Fibroblast of gingiva (primary cell): ENCODE data around the gene TFAP2E.

Experiments
- DNase-seq: peaks from one replicate; pipeline ENCODE4 v3.0.0-alpha.2; 2011; ENCODE audit warnings: low read depth

TFAP2E gene

DNA sequence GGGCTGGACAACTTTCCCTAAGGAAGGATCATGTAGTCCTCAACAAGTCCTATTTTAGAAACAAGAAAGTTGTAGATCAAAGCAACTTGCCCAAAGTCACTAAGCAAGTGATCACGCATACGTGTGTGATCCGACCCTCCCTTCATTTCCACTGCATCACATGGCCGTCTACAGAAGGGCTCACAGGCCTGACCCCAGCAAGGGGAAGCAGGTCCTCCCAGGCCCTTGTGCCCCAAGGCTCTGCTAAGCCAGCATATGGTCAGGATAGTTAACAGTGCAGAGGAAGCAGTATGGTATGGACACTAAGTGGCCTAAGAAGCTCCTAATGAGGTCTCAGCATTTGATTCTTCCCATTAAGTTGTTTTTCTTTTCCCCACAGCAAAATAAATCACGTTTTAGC is 24.8 kb downstream of the TFAP2E start:
- DNase-seq = no peak

DNA sequence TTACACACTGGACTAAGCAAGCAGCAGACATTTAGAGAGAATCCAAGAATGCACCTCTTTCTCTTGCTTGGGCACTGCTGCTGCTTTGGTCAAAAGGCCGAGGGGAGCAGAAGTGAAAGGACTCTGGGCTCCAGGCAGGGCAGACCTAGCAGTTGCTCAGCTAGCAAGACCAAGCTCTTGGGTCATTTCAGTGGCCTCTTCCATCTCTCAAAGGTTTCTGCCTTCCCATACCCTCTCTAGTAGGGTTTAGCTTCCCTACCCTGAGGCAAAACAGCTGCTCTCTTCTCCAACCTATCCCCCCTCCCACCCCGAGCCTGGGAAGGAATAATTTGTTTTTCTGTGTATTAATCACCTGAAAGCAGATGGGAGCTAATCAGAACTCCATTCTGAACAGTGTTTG is 25.8 kb downstream of the TFAP2E start:
- no peak for DNase-seq

DNA sequence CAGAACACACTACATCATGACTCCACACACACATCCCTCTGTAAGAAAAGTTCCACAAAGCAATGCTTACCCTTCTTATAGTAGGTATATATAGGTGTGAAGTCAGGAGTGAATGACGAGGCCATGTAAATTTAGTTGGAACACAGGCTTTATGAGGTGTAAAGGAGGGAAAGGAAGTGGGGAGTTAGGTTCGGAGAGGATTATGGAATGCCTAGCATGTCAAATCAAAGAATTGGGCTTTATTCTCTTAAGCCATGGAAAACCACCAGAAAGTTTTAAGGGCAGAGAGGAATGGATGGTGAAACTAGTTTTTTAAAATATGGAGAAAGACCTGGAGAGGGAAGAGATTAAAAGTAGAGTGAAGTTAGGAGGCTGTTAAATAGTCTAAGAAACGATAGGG is 26.3 kb downstream of the TFAP2E start:
- no peak for DNase-seq

DNA sequence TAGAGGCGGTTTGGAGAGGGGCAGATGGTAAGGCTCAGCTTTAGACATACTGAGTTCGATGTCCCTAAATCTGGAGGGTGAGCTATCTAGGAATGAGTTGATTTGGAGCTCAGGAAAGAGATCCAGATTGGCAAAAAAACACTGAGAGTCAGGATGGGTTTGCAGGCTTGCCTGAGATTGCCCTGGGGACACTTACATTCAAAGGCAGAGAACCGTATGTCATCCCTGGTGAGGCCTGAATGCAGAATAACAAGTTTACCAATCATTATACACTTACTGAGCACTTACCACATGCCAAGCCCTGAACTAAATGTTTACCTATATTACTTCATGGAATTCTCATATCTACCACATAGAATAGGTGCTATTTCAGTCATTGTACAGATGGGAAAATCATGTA is 27.5 kb downstream of the TFAP2E start:
- no peak for DNase-seq

DNA sequence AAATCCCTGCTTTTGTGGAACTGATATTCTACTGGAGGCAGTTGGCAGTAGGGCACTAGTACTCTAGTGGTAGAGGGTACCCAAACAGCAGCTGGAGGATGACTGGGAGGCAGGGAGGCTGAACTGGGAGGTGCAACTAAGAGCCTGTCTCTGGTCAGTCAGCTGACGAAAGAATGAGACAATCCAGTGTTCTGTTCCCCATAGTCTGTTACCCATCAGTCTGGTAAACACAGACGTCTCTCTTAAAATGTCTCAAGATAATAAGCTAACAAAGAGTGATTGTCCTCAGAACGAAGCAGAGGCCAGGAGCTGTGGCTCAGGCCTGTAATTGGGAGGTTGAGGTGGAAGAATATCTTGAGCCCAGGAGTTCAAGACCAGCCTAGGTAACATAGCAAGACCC is 30.4 kb downstream of the TFAP2E start:
- no peak for DNase-seq

DNA sequence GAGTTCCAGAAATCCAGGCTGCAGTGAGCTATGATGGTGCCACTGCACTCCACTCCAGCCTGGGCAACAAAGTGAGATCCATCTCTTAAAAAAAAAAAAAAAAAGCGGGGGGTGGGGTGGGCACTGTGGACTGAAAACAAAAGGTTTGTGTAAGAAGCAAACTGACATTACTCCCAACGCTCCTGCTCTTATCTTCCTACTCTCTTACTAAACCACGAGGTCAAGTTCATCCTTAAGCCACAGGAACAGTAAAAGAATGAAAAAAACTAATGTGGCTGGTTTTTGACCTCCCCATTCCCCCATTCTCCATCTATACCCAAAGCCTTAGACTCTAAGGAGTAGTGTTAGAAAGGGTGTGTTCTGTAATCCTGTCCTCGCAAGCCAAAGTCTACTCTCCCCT is 30.8 kb downstream of the TFAP2E start:
- no peak for DNase-seq

DNA sequence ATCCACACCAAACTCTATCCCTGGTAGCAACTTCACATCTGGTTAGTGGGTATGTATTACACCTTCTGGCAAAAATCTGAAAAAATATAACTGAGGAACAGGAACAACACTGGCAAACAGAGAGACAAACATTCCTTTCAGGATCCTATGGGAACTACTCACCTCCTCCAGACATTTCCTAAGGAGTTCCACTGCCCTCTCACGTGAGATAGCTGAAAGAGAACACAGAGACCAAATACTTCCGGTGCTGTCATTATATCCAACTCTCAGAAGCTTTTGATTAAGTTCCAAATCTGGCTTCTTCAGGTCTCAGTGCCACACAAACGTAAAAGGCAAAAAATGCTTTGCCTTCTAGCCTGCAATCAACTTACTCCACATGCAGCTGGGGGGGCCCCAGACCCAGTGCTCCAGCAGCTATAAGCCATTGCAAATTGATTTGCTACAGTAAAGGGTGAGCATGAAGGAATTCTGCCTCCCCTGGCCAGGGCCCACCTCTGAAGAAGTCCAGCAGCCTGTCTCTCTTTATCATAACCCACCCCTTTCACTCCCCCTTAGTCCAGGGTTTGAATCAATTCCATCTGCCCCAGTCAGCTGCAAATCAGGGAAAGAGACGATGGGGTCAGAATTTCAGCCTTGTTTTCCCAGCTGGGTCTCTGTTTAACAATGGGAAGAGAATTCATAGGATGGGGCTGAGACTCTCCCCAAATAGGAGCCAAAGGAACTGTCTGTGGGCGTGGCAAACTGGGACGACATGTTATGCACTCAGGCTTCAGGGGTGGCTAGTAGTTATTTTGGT is 32.2 kb downstream of the TFAP2E start:
- no peak for DNase-seq

DNA sequence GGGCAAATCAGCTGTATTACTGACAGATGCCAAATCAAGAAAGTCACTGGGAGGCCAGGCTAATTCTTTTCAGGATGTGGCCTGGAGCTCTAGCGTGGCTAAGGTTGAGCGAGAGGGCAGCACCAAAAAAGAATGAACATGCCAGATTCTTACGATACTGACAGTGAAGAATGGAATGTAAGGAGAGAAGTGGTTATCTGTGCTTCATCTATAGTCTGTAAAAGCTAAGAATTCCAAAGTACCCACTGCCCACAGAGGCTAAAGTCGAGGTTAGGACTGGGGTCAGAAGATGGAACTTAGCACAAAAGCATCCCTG is 32.7 kb downstream of the TFAP2E start:
- no peak for DNase-seq

DNA sequence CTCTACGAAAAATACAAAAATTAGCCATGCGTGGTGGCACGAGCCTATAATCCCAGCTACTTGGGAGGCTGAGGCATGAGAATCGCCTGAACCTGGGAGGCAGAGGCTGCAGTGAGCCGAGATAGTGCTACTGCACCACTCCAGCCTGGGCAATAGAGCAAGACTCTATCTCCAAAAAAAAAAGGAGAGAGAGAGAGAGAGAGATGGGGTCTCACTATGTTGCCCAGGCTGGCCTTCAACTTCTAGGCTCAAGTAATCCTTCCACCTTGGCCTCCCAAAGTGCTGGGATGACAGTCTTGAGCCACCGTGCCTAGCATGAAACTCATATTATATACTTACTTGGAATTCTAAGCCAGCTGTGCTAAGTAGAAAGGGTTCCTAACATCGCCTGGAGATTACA is 38.5 kb downstream of the TFAP2E start:
- no peak for DNase-seq

DNA sequence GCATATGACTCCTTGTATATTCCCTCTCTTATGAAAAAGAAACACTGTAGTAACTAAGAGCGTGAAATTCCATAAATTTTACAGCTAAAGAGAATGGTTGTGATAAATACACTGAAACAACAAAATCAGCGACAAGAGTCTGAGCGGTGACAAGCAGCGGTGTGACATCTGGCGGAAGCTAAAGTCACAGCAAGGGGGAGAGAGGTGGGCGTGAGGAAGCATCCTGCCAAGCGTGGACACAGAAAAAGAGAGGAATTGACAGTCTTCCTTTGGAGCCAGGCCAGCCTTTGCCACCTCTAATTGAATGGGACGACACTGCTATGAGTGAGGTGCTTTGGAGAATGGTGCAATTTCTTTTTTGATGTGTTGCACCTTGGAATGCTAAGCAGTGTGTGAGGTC is 42.3 kb downstream of the TFAP2E start:
- DNase-seq = no peak

DNA sequence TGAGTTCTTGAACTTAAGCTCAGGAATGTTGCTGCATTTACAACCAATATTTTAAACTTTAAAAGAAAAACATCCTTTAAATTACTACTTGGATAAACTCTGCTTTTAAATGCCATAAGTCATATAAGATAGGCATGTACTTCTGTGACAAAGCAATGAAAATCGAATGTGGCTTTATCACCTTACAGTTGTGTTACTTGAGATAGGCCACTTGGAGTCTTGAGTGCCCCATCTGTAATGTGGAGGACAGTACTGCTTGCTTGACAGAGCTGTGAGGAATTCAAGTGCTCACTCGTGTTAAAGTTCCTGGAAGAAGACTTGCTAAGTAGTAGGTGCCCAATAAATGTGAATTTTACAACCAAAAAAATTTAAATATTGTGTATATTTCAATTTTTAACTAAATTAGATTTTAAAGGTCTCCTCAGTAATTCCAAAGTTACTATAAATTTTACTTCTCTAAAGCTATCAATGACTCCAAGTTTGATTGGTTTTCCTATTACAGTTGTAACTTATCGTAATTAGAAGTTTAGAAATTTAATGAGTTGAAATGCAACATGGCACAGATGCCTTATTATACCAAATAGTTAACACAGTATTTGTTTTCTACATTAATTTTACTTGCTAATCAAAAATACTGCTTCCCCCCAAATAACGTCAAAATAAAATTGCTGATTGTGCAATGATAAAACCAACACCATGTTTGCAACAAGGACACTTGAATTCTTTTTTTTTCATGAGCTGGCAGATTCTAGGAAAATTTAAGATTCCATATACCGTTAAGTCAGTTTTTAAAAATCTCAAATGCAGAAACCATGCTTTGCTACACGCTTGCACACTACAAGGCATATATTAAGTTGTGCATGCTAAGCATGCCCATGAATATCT is 46.4 kb downstream of the TFAP2E start:
- no peak for DNase-seq

DNA sequence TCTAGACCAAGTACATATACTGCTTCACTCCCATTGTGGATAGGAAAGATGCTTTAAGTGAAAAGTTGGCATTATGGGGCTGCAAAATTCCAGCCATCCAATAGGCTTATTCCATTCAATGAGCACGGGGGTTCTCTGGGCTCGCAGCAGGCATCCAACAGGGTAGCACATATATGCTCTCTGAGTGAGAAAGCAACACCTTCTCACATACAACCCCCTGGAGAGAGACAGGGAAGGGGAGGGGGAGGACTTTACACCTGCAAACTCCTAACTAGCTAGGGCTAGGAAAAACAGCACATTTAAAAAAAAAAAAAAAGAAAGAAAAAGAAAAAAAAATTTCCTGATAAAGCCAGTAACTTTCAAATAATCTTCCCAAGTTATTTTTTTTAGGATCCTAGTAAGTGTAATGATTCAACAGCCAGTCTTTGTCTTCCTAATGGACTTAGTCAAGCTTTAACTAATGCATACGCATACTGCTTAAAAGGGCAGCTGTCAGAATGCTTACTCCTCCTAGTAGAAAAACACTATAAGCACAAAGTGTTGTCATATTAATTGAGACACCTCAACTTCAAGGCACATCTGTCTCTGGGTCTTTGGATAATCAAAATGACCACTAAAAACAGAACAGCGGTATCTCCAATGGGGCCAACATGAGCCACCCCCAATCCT is 49.5 kb downstream of the TFAP2E start:
- no peak for DNase-seq

DNA sequence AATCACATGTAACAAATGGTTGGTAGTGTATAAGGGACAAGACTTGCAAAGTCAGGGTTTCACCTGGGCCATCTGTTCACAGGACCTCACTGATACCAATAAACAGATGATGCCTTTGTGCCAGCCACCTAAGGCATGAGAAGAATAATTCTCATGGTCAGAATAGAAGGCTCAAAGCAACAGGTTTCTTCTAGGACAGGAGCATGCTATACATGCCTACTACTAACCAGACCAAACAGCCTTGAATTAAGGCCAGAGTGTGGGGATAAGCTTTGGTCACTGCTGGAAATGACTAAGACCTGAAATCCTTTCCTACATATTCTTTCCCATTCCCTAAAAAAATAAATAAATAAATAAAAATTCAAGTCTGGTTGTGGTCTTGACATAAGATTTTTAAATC is 50.7 kb downstream of the TFAP2E start:
- DNase-seq = no peak

DNA sequence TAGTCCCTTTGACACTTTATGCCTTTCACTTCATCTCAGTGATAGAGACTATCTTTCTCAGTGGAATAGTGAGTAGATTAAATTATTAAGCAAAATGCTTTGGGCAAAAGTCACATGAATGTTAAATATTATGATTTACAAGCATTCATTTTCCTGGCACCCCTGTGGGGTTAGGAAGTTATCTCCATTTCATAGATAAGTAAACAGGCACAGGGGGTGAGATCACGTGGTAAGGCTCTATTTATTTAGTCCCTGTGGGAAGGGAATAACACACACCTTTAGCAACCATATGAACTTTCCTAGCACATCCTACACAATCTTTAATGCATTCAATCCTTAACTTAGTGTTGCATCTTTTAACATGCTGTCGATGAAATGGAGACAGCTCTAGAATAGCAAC is 55.9 kb downstream of the TFAP2E start:
- DNase-seq = no peak

DNA sequence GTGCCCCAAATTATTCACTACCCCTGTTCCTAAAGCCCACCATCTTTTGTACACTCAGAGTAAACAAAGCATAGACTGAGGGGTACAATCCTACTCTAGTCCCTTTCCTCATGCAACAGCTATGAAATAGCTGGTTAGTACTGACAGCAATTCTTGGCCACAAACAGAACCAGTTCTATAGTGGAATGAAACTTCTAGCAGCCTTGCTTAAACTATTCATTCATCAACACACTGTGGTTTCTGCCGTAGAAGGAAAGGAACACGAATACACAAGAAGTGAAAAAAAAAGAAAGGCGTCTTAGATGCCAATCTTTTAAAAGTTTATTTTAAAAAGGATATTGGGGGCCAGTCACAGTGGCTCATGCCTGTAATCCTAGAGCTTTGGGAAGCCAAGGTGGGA is 58.3 kb downstream of the TFAP2E start:
- no peak for DNase-seq

DNA sequence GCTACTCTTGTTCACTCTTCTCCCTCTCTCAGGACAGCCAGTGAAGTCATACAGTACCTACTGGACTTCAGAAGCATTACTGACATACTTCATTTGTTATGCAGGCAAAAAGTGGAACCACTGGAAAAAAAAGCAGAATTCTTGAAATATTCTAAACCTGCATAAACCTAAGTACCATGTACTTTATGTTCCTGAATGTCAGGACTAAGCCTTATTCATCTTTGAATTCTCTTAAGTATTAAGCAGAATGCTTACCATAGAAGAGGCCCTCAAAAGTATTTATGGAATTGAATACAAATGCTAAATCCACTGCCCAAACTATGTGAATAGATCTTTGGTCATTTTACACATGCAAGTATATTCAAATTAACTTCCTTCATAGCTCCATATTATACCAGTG is 60.4 kb downstream of the TFAP2E start:
- DNase-seq = no peak

DNA sequence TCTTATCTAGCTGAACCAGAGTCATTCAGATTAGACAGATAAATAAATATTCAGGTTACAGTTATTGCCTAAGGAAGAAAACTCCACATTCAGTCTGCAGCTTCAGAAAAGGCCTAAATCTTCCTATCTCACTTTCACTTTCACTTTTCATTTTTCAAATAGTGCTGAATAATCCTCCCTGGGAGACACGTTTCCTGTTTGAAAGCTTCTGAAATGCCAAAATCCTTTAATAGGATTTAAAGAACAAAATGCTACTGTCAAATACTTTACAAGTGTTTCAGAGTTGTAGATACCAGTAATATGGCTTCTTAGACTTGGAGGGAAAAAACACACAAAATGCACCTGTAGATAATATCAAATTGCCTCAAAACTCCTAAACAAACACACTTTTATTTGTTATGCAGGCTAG is 64.3 kb downstream of the TFAP2E start:
- peak; percentile 26 for DNase-seq

DNA sequence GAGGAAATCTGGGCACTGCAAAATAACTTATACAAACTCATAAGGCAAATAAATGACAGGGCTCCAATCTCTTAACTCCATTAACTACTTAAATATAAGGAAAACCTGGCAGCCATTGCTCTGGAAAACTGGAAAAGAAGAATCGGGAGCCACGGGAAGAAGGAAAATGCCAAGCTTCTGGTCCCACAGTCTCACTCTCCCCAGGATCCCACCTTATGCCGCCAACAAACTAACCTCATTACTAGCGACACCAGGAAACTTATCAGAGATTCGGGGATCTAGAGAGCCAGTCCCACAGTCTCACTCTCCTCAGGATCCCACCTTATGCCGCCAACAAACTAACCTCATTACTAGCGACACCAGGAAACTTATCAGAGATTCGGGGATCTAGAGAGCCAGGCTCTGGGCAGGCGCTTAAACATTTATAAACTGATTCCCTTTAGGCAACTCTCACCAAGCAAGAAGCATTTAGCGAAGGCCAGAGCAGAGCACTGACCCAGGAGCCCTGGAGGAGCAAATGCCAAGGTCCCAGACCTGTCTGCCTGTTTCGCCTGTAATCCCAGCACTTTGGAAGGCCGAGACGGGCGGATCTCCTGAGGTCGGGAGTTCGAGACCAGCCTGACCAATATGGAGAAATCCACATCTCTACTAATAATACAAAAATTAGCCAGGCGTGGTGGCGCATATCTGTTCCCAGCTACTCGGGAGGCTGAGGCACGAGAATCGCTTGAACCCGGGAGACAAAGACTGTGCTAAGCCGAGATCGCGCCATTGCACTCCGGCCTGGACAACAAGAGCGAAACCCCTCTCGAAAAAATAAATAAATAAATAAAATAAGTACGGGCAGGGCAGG is 67.5 kb downstream of the TFAP2E start:
- DNase-seq = no peak

DNA sequence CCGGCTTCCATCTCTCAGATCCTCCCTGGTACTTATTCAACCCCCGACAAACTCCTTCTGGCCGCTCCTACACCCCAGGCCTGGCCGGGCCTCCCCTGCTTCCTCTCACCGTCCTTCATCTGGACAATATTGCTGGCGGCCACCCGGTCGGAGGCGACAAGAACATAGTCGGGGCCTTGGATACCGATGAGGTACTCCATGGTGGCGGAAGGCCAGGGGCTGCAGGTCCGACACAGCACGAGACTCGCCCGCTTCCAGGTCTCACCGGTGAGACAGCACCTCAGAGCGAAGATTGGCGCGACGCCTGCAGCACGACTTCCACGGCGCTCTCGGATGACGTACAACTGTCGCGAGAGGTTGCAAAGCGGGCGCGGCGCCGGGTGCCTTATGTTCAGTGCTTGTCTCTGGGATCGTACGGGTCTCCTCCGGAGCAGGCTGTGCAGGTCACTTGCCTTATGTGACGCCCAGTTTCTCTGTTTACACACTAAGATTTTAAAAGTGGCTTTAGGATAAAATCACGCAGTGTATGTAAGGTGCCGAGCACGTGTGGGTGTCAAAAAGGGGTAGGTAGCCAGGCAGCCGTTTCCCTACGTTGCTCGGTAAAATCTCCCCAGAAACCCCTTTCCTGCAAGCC is 68.2 kb downstream of the TFAP2E start, which contains the start of gene PSMB2:
Gene PSMB2 (minus strand): TSS at position 294 of the 634 bp plus-strand sequence. CDS start 94 bp downstream, at position 200.
- peak; percentile 94 for DNase-seq

DNA sequence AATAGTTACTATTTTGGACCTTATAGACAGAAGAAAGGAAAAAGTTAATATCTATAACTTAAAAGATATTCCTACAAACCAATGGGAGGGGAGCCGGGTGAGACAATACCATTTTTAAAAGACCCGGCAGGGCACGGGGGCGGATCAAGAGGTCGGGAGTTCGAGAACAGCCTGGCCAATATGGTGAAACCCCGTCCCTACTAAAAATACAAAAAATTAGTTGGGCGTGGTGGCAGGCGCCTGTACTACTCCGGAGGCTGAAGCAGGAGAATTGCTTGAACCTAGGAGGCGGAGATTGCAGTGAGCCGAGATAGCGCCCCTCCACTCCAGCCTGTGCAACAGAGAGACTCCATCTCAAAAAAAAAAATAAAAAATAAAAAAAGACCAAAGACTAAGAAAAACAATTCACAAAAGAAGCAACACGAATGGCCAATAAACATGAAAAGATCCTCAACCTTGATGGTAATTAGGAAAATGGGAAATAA is 69.4 kb downstream of the TFAP2E start:
- no peak for DNase-seq

DNA sequence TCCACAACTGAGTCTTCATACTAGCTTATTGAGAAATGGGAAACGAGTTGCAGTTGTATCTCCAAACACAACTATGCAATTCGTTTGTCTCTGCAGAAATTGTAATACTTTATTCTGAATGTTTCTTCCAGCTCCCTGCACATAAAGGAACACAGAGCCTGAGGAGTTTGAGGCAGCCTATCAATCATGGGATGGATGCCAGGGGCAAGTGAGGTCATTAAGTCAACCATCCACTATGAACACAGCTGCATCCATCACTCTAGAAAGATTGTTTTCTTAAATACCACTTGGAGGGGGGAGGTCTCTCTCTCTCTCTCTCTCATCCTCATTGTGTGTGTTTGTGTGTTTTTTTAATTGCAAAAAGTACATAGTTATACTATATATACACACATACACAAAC is 71.1 kb downstream of the TFAP2E start:
- DNase-seq = no peak
